Muscle of arm (tissue), 14 donors: ENCODE results near the gene FUBP1. TPM values are rescaled to one million over a fixed set of nuclear protein-coding genes. Genes with fewer than 3 reads are reported as not detected.
"Not testable (repeated sequence)": the region's sequence is repeated elsewhere in the genome, so short reads cannot be mapped to it uniquely, and the experiment has no call there.

Experiments
- DNase-seq: peaks from one replicate; pipeline ENCODE4 v3.0.0-alpha.2; 2013
- long read RNA-seq, 11 donors: transcript quantifications; one replicate each; lab custom pipeline, GENCODE V29; 2026
- polyA plus RNA-seq, 12 donors: library from polyadenylated mRNA; unstranded; fragments of 120-200 nt; gene quantifications; one replicate each; pipeline ENCODE4 v1.2.1, GENCODE V29; 2013; ENCODE audit not compliant: insufficient read length in 12 of 12

FUBP1 gene, protein sequence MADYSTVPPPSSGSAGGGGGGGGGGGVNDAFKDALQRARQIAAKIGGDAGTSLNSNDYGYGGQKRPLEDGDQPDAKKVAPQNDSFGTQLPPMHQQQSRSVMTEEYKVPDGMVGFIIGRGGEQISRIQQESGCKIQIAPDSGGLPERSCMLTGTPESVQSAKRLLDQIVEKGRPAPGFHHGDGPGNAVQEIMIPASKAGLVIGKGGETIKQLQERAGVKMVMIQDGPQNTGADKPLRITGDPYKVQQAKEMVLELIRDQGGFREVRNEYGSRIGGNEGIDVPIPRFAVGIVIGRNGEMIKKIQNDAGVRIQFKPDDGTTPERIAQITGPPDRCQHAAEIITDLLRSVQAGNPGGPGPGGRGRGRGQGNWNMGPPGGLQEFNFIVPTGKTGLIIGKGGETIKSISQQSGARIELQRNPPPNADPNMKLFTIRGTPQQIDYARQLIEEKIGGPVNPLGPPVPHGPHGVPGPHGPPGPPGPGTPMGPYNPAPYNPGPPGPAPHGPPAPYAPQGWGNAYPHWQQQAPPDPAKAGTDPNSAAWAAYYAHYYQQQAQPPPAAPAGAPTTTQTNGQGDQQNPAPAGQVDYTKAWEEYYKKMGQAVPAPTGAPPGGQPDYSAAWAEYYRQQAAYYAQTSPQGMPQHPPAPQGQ
- polyA plus RNA-seq, result 100 to 1,000 TPM in 11 of 12 donors, not detected in 1; 135 to 243 (median 198) TPM
- long read RNA-seq, donor 1, partial matches to known transcripts, result 19 of 28 reads
- long read RNA-seq, donor 1, other reads (novel, unspliced or antisense), result 0 of 28 reads
- long read RNA-seq, donor 2, partial matches to known transcripts, result 10 of 19 reads
- long read RNA-seq, donor 2, other reads (novel, unspliced or antisense), result 6 of 19 reads
- long read RNA-seq, donor 3, transcript FUBP1-211 (3 exons, 2,156 nt), result major isoform, 5 of 9 reads
- long read RNA-seq, donor 3, partial matches to known transcripts, result 0 of 9 reads
- long read RNA-seq, donor 3, other reads (novel, unspliced or antisense), result 0 of 9 reads
- long read RNA-seq, donor 4, partial matches to known transcripts, result 0 of 4 reads
- long read RNA-seq, donor 4, other reads (novel, unspliced or antisense), result 0 of 4 reads
- long read RNA-seq, donor 5, transcript FUBP1-206 (4 exons, 639 nt), result major isoform, 6 of 159 reads
- long read RNA-seq, donor 5, transcript FUBP1-203 (20 exons, 2,378 nt), result minor isoform, 5 of 159 reads
- long read RNA-seq, donor 5, partial matches to known transcripts, result 131 of 159 reads
- long read RNA-seq, donor 5, other reads (novel, unspliced or antisense), result 10 of 159 reads
- long read RNA-seq, donor 6, partial matches to known transcripts, result 6 of 10 reads
- long read RNA-seq, donor 6, other reads (novel, unspliced or antisense), result 0 of 10 reads
- long read RNA-seq, donor 7, partial matches to known transcripts, result 8 of 10 reads
- long read RNA-seq, donor 7, other reads (novel, unspliced or antisense), result 0 of 10 reads
- long read RNA-seq, donor 8, partial matches to known transcripts, result 0 of 14 reads
- long read RNA-seq, donor 8, other reads (novel, unspliced or antisense), result 8 of 14 reads
- long read RNA-seq, donor 9, partial matches to known transcripts, result 0 of 5 reads
- long read RNA-seq, donor 9, other reads (novel, unspliced or antisense), result 0 of 5 reads
- long read RNA-seq, donor 10, transcript FUBP1-211 (3 exons, 2,156 nt), result major isoform, 5 of 20 reads
- long read RNA-seq, donor 10, partial matches to known transcripts, result 11 of 20 reads
- long read RNA-seq, donor 10, other reads (novel, unspliced or antisense), result 0 of 20 reads
- long read RNA-seq, donor 11, partial matches to known transcripts, result 7 of 28 reads
- long read RNA-seq, donor 11, other reads (novel, unspliced or antisense), result 11 of 28 reads

DNA sequence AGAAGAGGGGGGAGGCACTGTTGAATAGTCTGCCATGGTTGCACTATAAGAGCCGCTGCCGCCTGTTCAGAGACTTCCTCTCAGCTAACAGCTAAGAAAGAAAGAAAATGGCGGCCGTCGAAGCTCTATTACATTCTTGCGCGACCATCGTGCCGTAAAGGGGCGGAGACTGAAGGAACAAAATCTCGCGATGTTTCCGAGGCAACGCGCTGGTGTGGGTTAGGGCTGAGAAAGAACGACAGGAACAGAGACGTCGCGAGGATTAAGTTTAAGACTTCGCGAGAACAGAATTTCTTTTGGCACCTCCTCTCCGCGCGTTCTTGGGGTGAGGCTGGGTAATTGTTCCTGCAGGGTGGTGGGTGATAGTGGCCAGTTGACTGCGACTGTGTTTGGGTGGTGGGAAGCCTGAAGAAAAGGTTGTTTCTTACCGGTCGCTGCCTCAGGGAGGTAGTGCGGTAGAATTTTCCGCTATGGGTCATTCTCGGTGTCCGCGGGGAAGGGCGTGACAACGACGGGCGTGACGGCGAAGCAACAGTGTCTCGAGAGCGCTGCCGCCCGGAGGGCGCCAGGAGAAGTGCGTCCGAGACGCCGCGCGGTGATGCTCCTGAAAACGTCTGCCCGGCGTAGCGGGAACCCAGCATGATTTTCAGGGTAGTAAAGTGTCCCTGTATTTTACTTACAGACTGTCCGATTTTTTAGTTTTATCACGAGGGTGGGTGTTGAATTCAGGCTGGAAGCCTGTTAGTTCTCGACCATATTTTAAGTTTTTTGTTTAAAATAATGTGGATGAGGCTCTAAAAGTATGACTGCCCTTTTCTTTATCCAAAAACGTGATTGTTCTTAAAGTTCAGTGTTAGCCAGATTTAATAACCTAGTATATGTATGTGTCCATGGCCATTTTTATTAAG lies at the start of gene FUBP1:
TSS of gene FUBP1 (minus strand) at position 104 of the 908 bp plus-strand sequence. CDS start at position 36, 68 bp downstream.
- peak; percentile 100 for DNase-seq

DNA sequence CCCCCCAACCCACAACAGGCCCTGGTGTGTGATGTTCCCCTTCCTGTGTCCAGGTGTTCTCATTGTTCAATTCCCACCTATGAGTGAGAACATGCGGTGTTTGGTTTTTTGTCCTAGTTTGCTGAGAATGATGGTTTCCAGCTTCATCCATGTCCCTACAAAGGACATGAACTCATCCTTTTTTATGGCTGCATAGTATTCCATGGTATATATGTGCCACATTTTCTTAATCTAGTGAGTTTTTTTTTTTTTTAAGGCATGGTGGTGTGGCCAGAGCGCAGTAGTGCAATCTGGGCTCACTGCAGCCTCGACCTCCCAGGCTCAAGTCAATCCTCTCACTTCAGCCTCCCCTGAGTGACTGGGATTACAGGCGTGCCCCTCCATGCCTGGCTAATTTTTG lies 42.3 kb upstream of the FUBP1 start:
- not testable (repeated sequence) for DNase-seq

DNA sequence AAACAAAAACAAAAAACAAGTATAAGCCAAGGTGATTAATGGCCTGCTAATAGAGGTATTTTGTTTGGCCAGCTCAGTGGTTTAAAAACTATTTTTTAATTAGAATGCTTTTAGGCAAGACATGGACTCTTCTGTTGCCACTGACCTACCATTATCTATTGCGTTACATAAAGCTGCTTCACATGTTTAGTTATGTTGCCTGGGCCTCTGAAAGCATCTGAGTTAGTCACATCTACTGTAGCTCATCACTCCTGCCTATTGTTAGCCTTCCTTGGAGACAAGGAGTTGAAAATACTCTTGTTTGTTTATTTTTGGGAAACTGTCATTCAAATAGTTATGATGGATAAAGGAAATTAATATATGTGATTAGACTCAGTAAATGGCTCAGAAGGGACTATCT lies 40.2 kb upstream of the FUBP1 start:
- DNase-seq, result no peak

DNA sequence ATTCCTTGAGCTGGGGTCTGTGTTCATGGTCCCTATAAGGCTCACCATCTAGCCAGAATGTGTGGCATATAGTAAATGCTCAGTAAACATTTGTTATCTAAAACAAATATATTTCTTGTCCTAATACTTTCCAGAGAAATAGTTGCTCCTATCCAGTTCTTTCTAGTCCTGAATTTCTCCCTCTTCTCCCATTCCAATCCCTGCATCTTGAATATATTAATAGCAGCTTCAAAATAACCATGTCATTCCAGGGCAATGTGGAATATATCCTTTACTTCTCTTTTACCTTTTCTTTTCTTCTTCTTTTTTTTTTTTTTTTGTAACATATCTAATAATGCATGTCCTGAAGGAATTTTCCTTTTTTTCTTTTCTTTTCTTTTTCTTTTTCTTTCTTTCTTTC lies 36.3 kb upstream of the FUBP1 start:
- no peak for DNase-seq

DNA sequence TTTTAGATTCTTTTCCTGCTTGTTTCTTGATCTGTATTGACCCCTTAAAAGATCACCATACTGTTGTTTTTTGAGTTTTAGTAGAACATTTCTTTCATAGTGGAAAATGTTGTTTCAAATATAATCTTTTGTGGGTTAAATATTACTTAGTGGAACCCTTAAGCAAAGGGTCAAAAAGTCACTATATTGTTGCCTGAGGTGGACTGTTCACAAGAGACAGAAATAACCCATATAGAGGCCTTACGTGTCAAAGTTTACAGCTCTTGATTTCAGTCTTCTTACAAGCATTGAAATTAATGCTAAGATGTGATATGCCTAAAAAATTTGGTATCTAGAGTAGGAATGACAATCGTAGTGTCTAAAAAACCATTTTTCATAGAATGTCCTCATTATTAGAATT lies 32.2 kb upstream of the FUBP1 start:
- no peak for DNase-seq

DNA sequence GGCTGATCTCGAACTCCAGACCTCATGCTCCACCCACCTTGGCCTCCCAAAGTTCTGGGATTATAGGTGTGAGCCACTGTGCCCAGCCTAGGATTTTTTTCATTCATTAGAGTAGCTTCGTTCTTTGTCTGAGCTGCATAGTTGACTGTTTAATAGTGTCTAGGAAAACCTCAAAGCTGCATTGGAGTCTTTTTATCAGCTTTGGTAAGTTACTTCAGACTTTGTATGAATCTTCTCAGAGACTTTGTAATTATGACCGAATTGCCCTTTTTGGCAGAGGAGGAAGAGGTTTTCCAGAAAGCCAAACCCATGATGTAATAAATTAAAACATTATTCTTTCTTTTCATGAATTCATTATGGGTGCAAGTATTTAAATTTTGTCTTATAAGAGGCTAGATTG lies 31.0 kb upstream of the FUBP1 start:
- no peak for DNase-seq

DNA sequence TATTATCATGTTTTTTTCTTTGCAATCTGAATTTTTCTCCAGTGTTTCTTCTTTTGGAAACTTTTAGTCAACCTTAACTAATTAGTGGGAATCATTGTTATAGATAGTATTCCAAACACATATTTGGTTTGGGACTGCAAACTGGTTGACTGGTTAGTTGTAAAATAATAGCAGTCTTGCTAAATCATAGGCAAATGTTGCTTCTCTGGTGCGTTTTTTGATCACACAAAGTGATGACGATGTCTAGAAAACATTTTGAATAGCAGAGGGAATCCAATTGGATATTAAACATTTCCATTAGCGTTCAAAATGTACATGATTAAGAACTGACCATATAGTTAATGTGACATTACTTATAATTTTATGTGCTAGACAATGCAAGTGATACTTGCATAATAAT lies 30.4 kb upstream of the FUBP1 start:
- DNase-seq, result no peak

DNA sequence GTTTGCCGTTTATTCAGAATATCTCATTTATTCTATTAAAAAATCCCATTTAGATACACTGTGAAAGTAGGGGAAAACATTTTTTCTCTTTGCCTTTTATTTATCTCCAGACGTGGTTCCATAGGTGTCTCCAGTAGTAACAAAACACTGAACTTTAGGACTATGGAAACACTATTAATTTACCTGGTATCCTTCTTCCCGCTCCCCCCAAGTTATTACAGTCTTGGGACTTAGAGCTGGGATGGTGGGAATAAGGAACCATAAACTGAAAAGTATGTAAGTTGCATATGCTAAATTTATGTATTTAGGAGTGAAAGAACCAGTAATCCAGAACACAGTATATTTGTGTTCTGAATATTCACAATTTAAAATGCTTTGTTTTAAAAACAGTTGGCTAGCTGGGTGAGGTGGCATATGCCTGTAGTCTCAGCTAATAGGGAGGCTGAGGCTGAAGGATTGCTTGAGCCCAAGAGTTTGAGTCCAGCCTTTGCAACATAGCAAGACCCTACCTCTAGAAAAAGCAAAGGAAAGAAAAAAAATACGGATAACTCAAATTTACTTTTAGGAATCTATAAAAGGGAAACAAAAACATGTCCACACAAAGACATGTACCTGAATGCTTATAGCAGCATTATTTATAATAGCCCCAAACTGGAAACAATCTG lies 28.9 kb upstream of the FUBP1 start:
- DNase-seq, result no peak

DNA sequence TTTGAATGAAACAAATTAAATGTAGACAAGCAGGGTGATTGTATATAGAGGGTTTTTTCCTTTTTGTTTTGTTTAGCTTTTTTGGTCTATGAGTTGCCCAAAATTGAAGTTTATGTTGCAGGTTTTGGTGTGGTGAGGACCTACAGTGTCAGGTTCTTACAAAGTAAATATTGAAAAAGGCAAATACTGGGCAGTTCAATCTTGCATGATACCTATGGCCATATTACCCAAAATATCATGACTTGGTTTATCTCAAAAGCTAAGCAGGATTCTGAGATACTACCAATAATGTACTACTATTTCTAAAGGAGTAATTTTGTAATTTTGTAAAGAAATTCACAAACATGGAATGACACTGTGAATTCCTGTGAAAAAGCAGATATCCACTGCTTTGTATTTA lies 27.6 kb upstream of the FUBP1 start:
- DNase-seq, result no peak

DNA sequence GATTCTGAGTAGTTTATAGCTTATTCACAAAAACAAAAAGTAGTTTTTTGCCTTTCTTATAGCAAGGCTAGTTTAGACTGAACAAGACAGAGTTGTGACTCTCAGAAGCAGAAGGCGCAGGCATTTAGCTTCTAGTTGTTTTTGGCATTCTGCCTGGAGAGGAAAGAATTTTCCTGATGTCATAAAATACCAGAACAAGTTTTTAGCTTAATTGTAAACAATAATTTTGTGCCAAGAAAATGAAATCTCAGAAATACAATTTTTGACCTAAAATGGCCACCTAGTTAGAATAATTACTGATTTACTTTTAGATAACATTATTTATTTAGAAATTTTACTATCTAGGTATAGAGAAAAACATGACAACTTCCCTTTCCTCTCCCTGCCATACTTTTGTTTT lies 26.9 kb upstream of the FUBP1 start:
- peak; percentile 88 for DNase-seq

DNA sequence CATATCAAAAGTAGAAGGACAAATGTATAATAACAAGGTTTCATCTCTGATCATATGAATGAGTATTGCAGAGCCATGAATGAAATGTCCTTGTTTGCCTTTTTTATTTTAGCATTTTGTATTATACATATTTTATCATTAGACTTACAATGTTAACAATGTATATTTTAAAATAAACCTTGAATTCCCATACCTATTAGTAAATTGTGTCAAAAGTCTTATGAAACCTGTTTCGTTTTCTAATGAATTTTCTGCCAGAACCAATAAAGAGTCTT lies 26.5 kb upstream of the FUBP1 start:
- no peak for DNase-seq

DNA sequence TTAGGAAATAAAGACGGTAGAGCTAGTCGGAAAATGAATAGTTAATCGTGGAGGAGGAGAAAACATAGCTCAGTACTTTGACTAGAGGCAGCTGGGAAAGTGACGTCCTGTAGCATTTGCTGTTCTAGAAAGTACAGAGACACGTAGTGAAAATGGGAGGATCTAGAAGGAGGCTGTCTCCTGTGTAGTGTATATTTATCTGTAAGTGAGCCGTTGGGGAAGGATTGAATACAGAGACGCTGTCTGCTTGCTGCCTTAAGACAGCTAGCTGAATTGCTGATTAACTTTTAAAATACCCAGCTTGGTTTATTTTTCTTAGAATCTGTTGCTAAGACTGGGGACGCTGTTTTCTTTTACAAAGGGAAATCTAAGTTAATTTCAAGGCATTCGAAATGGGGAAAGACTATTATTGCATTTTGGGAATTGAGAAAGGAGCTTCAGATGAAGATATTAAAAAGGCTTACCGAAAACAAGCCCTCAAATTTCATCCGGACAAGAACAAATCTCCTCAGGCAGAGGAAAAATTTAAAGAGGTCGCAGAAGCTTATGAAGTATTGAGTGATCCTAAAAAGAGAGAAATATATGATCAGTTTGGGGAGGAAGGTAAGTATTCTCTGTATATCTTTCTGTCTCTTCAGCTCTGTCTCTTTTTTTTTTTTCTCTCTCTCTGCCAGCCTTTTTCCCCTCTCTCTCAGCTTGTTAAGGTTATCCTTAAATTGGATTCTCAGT lies 26.0 kb upstream of the FUBP1 start, which contains the start of gene DNAJB4:
TSS of gene DNAJB4 (plus strand) at position 221 of the 729 bp plus-strand sequence. CDS start at position 393, 172 bp downstream.
- DNase-seq, result peak; percentile 96

DNA sequence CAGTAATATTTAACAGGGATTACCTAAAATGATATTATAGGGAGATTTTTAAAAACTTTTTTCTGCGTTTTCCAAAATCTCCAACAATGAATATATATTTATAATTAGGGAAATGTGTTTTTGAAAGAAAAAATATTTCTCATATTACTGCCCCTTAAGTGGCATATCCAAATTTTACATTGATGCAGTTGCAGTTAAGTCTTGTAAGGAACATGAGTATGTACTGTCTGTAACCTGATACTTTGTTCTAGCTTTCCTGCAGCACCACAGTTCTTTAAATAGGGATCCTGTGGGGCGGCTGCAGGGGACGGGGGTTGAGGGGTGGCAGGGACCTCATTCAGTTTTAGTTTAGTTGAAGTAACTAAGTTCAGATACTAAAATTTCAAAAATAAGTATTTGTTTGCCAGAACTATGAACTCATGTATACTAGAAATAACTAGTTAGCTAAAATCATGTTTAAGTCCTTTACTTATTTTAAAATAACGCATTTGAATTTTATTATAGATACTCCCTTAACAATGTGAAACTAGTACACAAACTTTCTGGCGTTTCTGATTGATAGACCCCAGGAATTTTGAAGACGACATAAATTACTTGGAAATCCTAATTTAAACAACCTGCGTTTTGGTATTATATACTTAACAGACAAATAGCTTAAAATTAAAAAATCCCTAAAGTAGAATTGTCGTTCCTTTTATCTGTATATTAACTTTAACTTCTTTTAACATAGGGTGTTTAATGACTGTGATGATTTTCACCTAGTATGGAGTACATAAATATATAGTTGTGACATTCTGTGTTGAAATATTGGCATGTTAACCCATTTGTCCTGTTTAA lies 25.2 kb upstream of the FUBP1 start:
- DNase-seq, result peak; percentile 68

DNA sequence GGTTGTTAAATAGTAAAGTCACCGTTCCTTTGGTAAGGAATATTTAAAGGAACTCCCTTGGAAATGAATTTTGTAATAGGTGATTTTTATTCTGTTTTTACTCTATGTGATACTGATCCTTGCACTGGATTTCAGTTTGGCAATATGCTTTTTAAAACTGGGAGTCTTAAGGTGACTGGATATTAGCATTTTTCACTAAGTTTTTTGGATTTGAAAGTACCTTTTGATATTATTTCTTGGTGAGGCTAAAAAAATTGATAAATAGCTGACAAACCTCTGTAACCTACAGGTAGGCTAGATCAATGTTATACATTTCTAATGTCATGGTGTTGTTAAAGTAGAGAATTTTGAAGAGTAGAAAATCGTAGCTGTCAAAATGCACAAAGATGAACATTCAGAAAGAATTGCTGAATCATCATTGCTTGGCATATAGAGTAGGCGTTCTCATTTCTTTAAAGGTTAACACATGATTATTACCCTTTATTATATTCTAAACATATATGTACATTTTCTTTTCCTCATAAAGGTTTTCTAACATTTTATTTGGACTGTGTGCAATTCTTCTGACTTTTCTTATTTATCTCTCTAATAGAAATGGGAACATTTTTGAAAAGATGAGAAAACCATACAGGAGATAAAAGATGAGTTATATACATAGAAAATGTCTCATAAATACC lies 24.3 kb upstream of the FUBP1 start:
- no peak for DNase-seq

DNA sequence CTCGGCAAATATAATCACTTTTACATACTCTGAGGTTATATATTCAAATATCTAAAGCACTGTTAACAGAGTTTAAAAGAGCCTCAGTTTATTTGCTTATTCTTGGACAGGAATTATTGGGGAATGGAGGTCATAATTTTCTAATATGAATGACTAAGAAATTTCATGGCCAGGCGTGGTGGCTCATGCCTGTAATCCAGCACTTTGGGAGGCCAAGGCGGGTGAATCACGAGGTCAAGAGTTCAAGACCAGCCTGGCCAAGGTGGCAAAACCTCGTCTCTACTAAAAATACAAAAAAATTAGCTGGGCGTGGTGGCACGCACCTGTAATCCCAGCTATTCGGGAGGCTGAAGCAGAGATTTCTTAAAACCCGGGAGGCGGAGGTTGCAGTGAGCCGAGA lies 21.7 kb upstream of the FUBP1 start:
- not testable (repeated sequence) for DNase-seq

DNA sequence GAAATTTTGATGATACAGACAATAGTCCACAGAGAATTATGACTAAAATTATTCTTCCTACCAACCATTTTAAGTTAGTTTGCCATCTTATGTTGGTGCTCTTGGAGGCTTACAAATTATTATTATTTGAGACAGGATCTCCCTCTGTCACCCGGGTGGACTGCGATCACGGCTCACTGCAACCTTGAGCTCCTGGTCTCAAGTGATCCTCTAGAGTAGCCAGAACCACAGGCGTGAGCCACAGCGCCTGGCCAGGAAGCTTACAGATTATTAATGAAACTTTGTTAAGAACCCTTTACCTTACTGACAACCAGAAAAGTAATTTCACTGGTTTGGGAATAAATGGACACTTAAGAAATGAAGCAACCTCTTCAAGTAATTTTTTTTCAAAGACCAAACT lies 17.9 kb upstream of the FUBP1 start:
- no peak for DNase-seq
